22Rv1 (cell line): ENCODE measurements around the gene PTGES3.
A peak's percentile ranks its signal among the peaks of the same experiment; 100 is the strongest.
"Not testable (repeated sequence)": the region's sequence is repeated elsewhere in the genome, so short reads cannot be mapped to it uniquely, and the experiment has no call there.

Experiments used
- H3K27ac ChIP-seq: fragments of 450-650 bp; 2 replicates; pipeline ENCODE4 v1.5.1; 2017
- CTCF ChIP-seq: fragments of 450-650 bp; IDR thresholded peaks from 2 replicates; pipeline ENCODE4 v1.5.1; 2017; ENCODE audit warnings: mild to moderate bottlenecking
- ZFX ChIP-seq: fragments of 450-650 bp; IDR thresholded peaks from 2 replicates; pipeline ENCODE4 v1.6.1; 2017; ENCODE audit warnings: antibody characterized with exemption, borderline replicate concordance

The PTGES3 gene

GRCh38 chr12:56668197-56668457 lies 20.0 kb downstream of the PTGES3 start:
- H3K27ac ChIP-seq = peak overlapping the region; percentile 4; the same call in 1 of the 2 replicates
- TF ChIP-seq ZFX = no peak
- no peak for TF ChIP-seq CTCF

GRCh38 chr12:56661979-56662638 lies 26.0 kb downstream of the PTGES3 start:
- TF ChIP-seq ZFX (no peak), CTCF (no peak)
- H3K27ac ChIP-seq = peak overlapping the region; percentile 21

GRCh38 chr12:56661560-56661959 lies 26.5 kb downstream of the PTGES3 start:
- peak overlapping the region; percentile 21 for H3K27ac ChIP-seq
- no peak for TF ChIP-seq ZFX
- no peak for TF ChIP-seq CTCF

- H3K27ac ChIP-seq = no peak overlapping the region
- TF ChIP-seq CTCF = no peak
- no peak for TF ChIP-seq ZFX
Observed at GRCh38 chr12:56658921-56659320, 29.2 kb downstream of the PTGES3 start.

- no peak overlapping the region for H3K27ac ChIP-seq
- TF ChIP-seq CTCF (no peak), ZFX (no peak)
Observed at GRCh38 chr12:56657416-56658379, 30.4 kb downstream of the PTGES3 start.

- not testable (repeated sequence) for H3K27ac ChIP-seq
Observed at GRCh38 chr12:56653781-56654180, 34.3 kb downstream of the PTGES3 start.

- not testable (repeated sequence) for H3K27ac ChIP-seq
Observed at GRCh38 chr12:56648023-56648422, 40.1 kb downstream of the PTGES3 start.

GRCh38 chr12:56645717-56646446 lies 42.2 kb downstream of the PTGES3 start, which contains the start of gene ATP5F1B:
TSS of gene ATP5F1B (minus strand) at chr12:56645984. CDS start at chr12:56645963, 21 bp downstream.
- H3K27ac ChIP-seq = peak within 1 kb of the TSS; percentile 96
- TF ChIP-seq CTCF (no peak), ZFX (no peak)
